ENCODE results near the gene FREM2. TPM values are rescaled to one million over a fixed set of nuclear protein-coding genes. Genes with fewer than 3 reads are reported as not detected.

Gene FREM2
- total and polyA plus RNA-seq, 4 donors = 1.6 to 58.3 (median 9.4) TPM

DNA sequence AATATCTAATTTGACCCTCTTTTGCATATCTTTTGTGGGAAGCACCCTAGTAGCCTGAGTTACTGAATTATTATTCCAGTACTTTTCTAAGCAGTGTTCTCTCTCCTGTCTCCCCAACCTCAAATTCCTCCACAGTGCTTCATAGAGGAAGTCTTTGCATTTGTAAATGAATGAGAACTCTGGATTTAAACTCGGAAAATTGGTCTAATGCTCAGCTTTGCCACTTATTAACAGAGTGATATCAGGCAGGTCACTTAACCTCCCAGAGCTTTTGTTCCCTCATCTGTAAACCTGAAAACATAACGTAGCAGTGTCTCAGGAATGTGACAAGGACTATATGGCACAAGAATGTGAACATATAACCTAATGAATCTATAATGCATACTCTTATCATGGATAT is 26.2 kb downstream of the FREM2 start:
- Histone ChIP-seq H3K9ac (ENCODE audit: insufficient read depth in 1 of 2, low read length in 2 of 2) (no peak overlapping the region), H3K27ac (ENCODE audit: low read depth in 1 of 2, low read length in 1 of 2) (no peak overlapping the region), H3K9me3 (ENCODE audit: control insufficient read depth in 4 of 4, insufficient read depth in 3 of 4, low read length in 3 of 4) (no peaks in the 10 kb centered on the region), H3K4me1 (ENCODE audit: control insufficient read depth in 5 of 5, insufficient read depth in 5 of 5, low read length in 5 of 5) (no peaks in the 10 kb centered on the region), H3K27me3 (ENCODE audit: control insufficient read depth in 3 of 3, insufficient read depth in 3 of 3, low read length in 2 of 3) (no peaks in the 10 kb centered on the region), H3K4me3 (no peak overlapping the region), H3K36me3 (ENCODE audit: control insufficient read depth in 4 of 4, insufficient read depth in 4 of 4, low read length in 4 of 4) (no peaks in the 10 kb centered on the region)
- ATAC-seq (ENCODE audit: insufficient read depth, low FRiP score) (no peak), DNase-seq (no peak)
- WGBS, 2 donors = 61 to 77% methylated on average over 2 of the region's 2 CpGs
- TF ChIP-seq, protein P1, sequence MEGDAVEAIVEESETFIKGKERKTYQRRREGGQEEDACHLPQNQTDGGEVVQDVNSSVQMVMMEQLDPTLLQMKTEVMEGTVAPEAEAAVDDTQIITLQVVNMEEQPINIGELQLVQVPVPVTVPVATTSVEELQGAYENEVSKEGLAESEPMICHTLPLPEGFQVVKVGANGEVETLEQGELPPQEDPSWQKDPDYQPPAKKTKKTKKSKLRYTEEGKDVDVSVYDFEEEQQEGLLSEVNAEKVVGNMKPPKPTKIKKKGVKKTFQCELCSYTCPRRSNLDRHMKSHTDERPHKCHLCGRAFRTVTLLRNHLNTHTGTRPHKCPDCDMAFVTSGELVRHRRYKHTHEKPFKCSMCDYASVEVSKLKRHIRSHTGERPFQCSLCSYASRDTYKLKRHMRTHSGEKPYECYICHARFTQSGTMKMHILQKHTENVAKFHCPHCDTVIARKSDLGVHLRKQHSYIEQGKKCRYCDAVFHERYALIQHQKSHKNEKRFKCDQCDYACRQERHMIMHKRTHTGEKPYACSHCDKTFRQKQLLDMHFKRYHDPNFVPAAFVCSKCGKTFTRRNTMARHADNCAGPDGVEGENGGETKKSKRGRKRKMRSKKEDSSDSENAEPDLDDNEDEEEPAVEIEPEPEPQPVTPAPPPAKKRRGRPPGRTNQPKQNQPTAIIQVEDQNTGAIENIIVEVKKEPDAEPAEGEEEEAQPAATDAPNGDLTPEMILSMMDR (IDR thresholded peaks at IDR 0.05; ENCODE audit: control extremely low read depth, extremely low read depth) = no peak

DNA sequence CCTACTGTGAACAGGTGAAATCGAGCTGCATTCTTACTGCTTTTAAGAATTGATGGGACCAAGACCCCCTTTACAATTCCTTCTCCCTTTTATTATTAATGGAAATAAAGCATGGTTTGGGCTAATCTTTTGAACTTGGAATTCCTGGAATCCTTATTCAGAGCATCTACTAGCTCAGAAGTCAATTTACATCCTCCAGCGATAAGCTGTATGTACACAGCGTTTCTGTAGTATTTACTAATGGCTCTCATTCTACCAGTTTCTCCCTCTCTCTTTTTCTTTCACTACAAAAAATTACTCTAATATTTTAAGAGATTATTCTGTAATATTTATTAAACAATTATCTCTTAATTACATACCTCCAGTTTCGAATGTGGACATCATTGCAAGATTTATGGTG is 31.5 kb downstream of the FREM2 start:
- Histone ChIP-seq H3K27ac (ENCODE audit: low read depth in 1 of 2, low read length in 1 of 2) (no peak overlapping the region), H3K9me3 (ENCODE audit: control insufficient read depth in 4 of 4, insufficient read depth in 3 of 4, low read length in 3 of 4) (no peaks in the 10 kb centered on the region), H3K9ac (ENCODE audit: insufficient read depth in 1 of 2, low read length in 2 of 2) (no peak overlapping the region), H3K27me3 (ENCODE audit: control insufficient read depth in 3 of 3, insufficient read depth in 3 of 3, low read length in 2 of 3) (no peaks in the 10 kb centered on the region), H3K4me1 (ENCODE audit: control insufficient read depth in 5 of 5, insufficient read depth in 5 of 5, low read length in 5 of 5) (no peaks in the 10 kb centered on the region), H3K4me3 (no peak overlapping the region), H3K36me3 (ENCODE audit: control insufficient read depth in 4 of 4, insufficient read depth in 4 of 4, low read length in 4 of 4) (no peaks in the 10 kb centered on the region)
- ATAC-seq (ENCODE audit: insufficient read depth, low FRiP score) (no peak), DNase-seq (peak in 1 of 3 donors; percentile 11)
- WGBS, 2 donors = 57 to 85% methylated on average over 4 of the region's 4 CpGs
- TF ChIP-seq, protein P1 (IDR thresholded peaks at IDR 0.05; ENCODE audit: control extremely low read depth, extremely low read depth) = no peak

DNA sequence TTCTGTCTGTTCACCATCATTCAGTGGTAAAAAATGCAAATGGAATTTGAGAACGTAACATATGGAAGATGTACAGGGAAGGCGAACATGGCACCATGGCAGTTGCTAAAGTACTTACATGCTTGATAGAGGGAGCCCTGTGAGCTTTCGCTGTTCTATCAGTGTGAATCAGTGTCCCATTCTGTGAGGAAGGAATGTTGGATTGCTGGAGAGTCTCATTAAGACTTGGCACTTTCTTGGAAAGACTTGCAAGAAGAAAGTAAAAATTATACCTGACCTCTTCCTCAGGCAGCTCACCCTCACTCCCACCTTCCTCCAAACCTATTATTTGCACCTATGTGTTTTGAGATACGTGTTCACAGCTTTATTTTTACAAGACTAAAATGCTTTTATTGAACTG is 43.5 kb downstream of the FREM2 start:
- H3K9ac ChIP-seq (ENCODE audit: insufficient read depth in 1 of 2, low read length in 2 of 2) = no peak overlapping the region
- no peak overlapping the region for H3K27ac ChIP-seq (ENCODE audit: low read depth in 1 of 2, low read length in 1 of 2)
- no peaks in the 10 kb centered on the region for H3K4me1 ChIP-seq (ENCODE audit: control insufficient read depth in 5 of 5, insufficient read depth in 5 of 5, low read length in 5 of 5)
- ATAC-seq (ENCODE audit: insufficient read depth, low FRiP score) (no peak), DNase-seq (no peak)
- H3K9me3 ChIP-seq (ENCODE audit: control insufficient read depth in 4 of 4, insufficient read depth in 3 of 4, low read length in 3 of 4) = no peaks in the 10 kb centered on the region
- no peaks in the 10 kb centered on the region for H3K27me3 ChIP-seq (ENCODE audit: control insufficient read depth in 3 of 3, insufficient read depth in 3 of 3, low read length in 2 of 3)
- H3K36me3 ChIP-seq (ENCODE audit: control insufficient read depth in 4 of 4, insufficient read depth in 4 of 4, low read length in 4 of 4) = no peaks in the 10 kb centered on the region
- H3K4me3 ChIP-seq = no peak overlapping the region
- TF ChIP-seq, protein P1 (IDR thresholded peaks at IDR 0.05; ENCODE audit: control extremely low read depth, extremely low read depth) = no peak
- WGBS, 2 donors = 74 to 84% methylated on average over 4 of the region's 4 CpGs

DNA sequence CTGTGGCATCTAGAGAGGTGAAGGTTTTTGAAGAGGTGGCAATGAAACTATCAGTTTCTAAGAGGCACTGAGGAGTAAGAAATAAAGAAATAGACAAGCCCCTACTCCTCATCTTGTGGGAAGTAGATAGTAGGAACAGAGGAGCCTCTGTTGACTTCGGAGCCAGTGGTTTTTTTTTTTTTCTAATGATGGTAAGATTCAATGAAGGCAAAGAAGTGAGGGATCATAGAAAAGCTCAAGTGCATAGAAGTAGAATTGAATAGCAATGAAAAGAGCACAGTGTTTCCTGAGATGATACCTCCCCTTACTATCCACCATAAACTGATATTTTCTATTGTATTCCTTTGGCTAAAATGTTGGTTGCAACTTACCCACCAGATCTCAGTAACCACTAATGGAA is 46.3 kb downstream of the FREM2 start:
- 88 to 97% methylated on average over 1 of the region's 1 CpG for WGBS, 2 donors
- DNase-seq = no peak
- Histone ChIP-seq H3K27ac (ENCODE audit: low read depth in 1 of 2, low read length in 1 of 2) (no peak overlapping the region), H3K4me3 (no peak overlapping the region), H3K4me1 (ENCODE audit: control insufficient read depth in 5 of 5, insufficient read depth in 5 of 5, low read length in 5 of 5) (no peaks in the 10 kb centered on the region), H3K36me3 (ENCODE audit: control insufficient read depth in 4 of 4, insufficient read depth in 4 of 4, low read length in 4 of 4) (no peaks in the 10 kb centered on the region), H3K9me3 (ENCODE audit: control insufficient read depth in 4 of 4, insufficient read depth in 3 of 4, low read length in 3 of 4) (no peaks in the 10 kb centered on the region), H3K9ac (ENCODE audit: insufficient read depth in 1 of 2, low read length in 2 of 2) (no peak overlapping the region), H3K27me3 (ENCODE audit: control insufficient read depth in 3 of 3, insufficient read depth in 3 of 3, low read length in 2 of 3) (no peaks in the 10 kb centered on the region)
- TF ChIP-seq, protein P1 (IDR thresholded peaks at IDR 0.05; ENCODE audit: control extremely low read depth, extremely low read depth) = no peak
- ATAC-seq (ENCODE audit: insufficient read depth, low FRiP score) = no peak
